ENCODE measurements around the gene GSAP. TPM values are rescaled to one million over a fixed set of nuclear protein-coding genes. Genes with fewer than 3 reads are reported as not detected.

GSAP gene
- total and polyA plus RNA-seq, 9 of the 15 experiments (the other 6 are each of a cell fraction or from before 2014, with no cell fraction given): 0.13 TPM; not detected in 8

GRCh38 chr7:77367976-77368375 lies 48.2 kb downstream of the GSAP start:
- CTCF ChIA-PET (ENCODE audit: low intra/inter-chr PET ratio): no interaction called here
- DNase-seq (ENCODE audit: extremely low read depth in 1 of 4, low spot score in 3 of 4): no peak
- Histone ChIP-seq H3K27me3 (ENCODE audit: control insufficient read depth in 2 of 2, insufficient read depth in 2 of 2, low read length in 2 of 2) (peaks cover 0 to 8% of the 10 kb centered on the region in 2 experiments; a peak in 3 of 5 replicates), H4K20me1 (replicated peaks; ENCODE audit: control insufficient read depth, insufficient read depth, low read length) (0 out of 2 replicates have a peak, but pooled peaks cover 3% of the 10 kb centered on the region), H3K36me3 (ENCODE audit: control insufficient read depth, insufficient read depth, low read length) (no peaks in the 10 kb centered on the region), H3K79me2 (ENCODE audit: control insufficient read depth, insufficient read depth, low read length) (no peaks in the 10 kb centered on the region), H3K27ac (ENCODE audit: extremely low read depth, low read depth, low read length) (no peak overlapping the region), H3K9me3 (replicated peaks; ENCODE audit: control insufficient read depth, insufficient read depth, low read depth, low read length) (no peaks in the 10 kb centered on the region), H3K4me1 (replicated peaks in 1 of 2; ENCODE audit: control insufficient read depth in 2 of 2, insufficient read depth in 2 of 2, low read length in 2 of 2) (peaks cover 0 to 3% of the 10 kb centered on the region in 2 experiments; a peak in 2 of 5 replicates), H2AFZ (ENCODE audit: low read depth, low read length) (no peak overlapping the region), H3K4me3 (no peak overlapping the region), H3K9ac (ENCODE audit: insufficient read depth in 1 of 2, low read depth in 2 of 2, low read length in 2 of 2) (no peak overlapping the region), H3K4me2 (ENCODE audit: insufficient read depth, low read length) (no peak overlapping the region), H3K9me1 (ENCODE audit: control insufficient read depth, insufficient read depth, low read length) (no peaks in the 10 kb centered on the region)
- no peak for FAIRE-seq
- intact Hi-C loops (cut with micrococcal nuclease): no loop called here
- ATAC-seq: no peak
- 0% methylated on average over 4 of the region's 4 CpGs for WGBS (ENCODE audit: insufficient coverage, low coverage, missing lambda C conversion rate)
- BruUV-seq (replicated peaks): no TSS peak
- no peak for TF ChIP-seq NFIX (CRISPR knock-in tag; IDR thresholded peaks at IDR 0.05; ENCODE audit: low read depth)
- TF ChIP-seq SNRNP70 (optimal IDR thresholded peaks at IDR 0.05; ENCODE audit: low read depth, low read length): no peak
- TF ChIP-seq ZNF197 (CRISPR knock-in tag; IDR thresholded peaks at IDR 0.05; ENCODE audit: low read depth): no peak
- no peak for TF ChIP-seq MTA1 (IDR thresholded peaks at IDR 0.05; ENCODE audit: borderline replicate concordance)
- no peak for TF ChIP-seq NR0B1 (IDR thresholded peaks at IDR 0.05; ENCODE audit: partially characterized antibody)
- no peak for TF ChIP-seq ZNF124 (CRISPR knock-in tag; IDR thresholded peaks at IDR 0.05)
- no peak for TF ChIP-seq PHF20 (IDR thresholded peaks at IDR 0.05; ENCODE audit: partially characterized antibody)
- TF ChIP-seq ZNF507 (tag; conservative IDR thresholded peaks at IDR 0.05): no peak
- TF ChIP-seq RAD51 (IDR thresholded peaks at IDR 0.05; ENCODE audit: borderline replicate concordance, low read depth): no peak
- no peak for TF ChIP-seq TAF1 (IDR thresholded peaks at IDR 0.05; ENCODE audit: control insufficient read depth, extremely low read depth, insufficient read depth, low read length, severe bottlenecking)
- no peak for TF ChIP-seq NCOA4 (IDR thresholded peaks at IDR 0.05; ENCODE audit: partially characterized antibody)
- no peak for TF ChIP-seq CCAR2 (IDR thresholded peaks at IDR 0.05; ENCODE audit: low read depth, low read length)
- no peak for TF ChIP-seq ZFX (CRISPR knock-in tag; IDR thresholded peaks at IDR 0.05)
- in situ Hi-C loops (cut with MboI): no loop called here
- POLR2A ChIA-PET: no interaction called here
